Neuronal stem cell (in vitro differentiated cells): ENCODE data around the gene GK.

Source experiments
- DNase-seq: peaks from one replicate; pipeline ENCODE4 v3.0.0-alpha.2; 2013; ENCODE audit warnings: low spot score
- H2AFZ ChIP-seq: one replicate; pipeline ENCODE4 v1.6.1; 2013; ENCODE audit warnings: mild to moderate bottlenecking, low read length, inconsistent platforms
- H2AK5ac ChIP-seq: 2 replicates; pipeline ENCODE4 v1.6.1; 2013; ENCODE audit warnings: low read depth, mild to moderate bottlenecking, inconsistent platforms, low read length, moderate library complexity, mixed read lengths
- H2BK120ac ChIP-seq: 2 replicates; pipeline ENCODE4 v1.6.1; 2013; ENCODE audit warnings: low read depth, mild to moderate bottlenecking, inconsistent platforms, low read length, moderate library complexity, mixed read lengths
- H2BK12ac ChIP-seq: one replicate; pipeline ENCODE4 v1.6.1; 2013; ENCODE audit warnings: low read length, inconsistent platforms
- H2BK15ac ChIP-seq: 2 replicates; pipeline ENCODE4 v1.6.1; 2013; ENCODE audit warnings: mild to moderate bottlenecking, low read length, inconsistent platforms, mixed read lengths
- H2BK5ac ChIP-seq: one replicate; pipeline ENCODE4 v1.6.1; 2013; ENCODE audit warnings: inconsistent platforms, mild to moderate bottlenecking, low read length, moderate library complexity
- H3K14ac ChIP-seq: one replicate; pipeline ENCODE4 v1.6.1; 2013; ENCODE audit warnings: low read length, inconsistent platforms
- H3K18ac ChIP-seq: 2 replicates; pipeline ENCODE4 v1.6.1; 2013; ENCODE audit warnings: low read length, inconsistent platforms
- H3K23ac ChIP-seq: 2 replicates; pipeline ENCODE4 v1.6.1; 2013; ENCODE audit warnings: low read depth, mild to moderate bottlenecking, mixed read lengths, low read length, inconsistent platforms; ENCODE audit not compliant: poor library complexity
- H3K27ac ChIP-seq: replicated peaks from 3 replicates; pipeline ENCODE4 v1.5.1; 2013; ENCODE audit warnings: low read length, inconsistent platforms
- H3K27me3 ChIP-seq, 3 experiments: 2 replicates each; pipeline ENCODE4 v1.6.1; 2013; ENCODE audit warnings: low read length in 3 of 3, mild to moderate bottlenecking in 2 of 3, inconsistent platforms in 1 of 3, low read depth in 1 of 3, mixed read lengths in 1 of 3, moderate library complexity in 1 of 3; ENCODE audit not compliant: control insufficient read depth in 3 of 3, insufficient read depth in 3 of 3
- H3K36me3 ChIP-seq, 2 donors: replicated peaks in 1 of 2; 2 replicates each; pipeline ENCODE4 v1.6.1; 2013; ENCODE audit warnings: low read length in 2 of 2; ENCODE audit not compliant: control insufficient read depth in 2 of 2, insufficient read depth in 2 of 2
- H3K4ac ChIP-seq: 2 replicates; pipeline ENCODE4 v1.6.1; 2013; ENCODE audit warnings: inconsistent platforms, mild to moderate bottlenecking, low read length, moderate library complexity
- H3K4me1 ChIP-seq, 2 donors: 1 replicate in 1 of 2; 2 replicates in 1 of 2; pipeline ENCODE4 v1.6.1; 2013; ENCODE audit warnings: low read length in 2 of 2, low read depth in 1 of 2; ENCODE audit not compliant: control insufficient read depth in 2 of 2, insufficient read depth in 1 of 2
- H3K4me2 ChIP-seq: one replicate; pipeline ENCODE4 v1.6.1; 2013; ENCODE audit warnings: mild to moderate bottlenecking, low read length, inconsistent platforms; ENCODE audit not compliant: insufficient read depth, poor library complexity, severe bottlenecking
- H3K4me3 ChIP-seq, 2 donors: 2 replicates each; pipeline ENCODE4 v1.5.1; 2013; ENCODE audit warnings: low read length in 2 of 2, mild to moderate bottlenecking in 2 of 2, inconsistent platforms in 1 of 2, moderate library complexity in 1 of 2
- H3K79me1 ChIP-seq: one replicate; pipeline ENCODE4 v1.6.1; 2013; ENCODE audit warnings: low read depth, mild to moderate bottlenecking, inconsistent platforms, low read length, moderate library complexity
- H3K9ac ChIP-seq: one replicate; pipeline ENCODE4 v1.6.1; 2013; ENCODE audit warnings: mild to moderate bottlenecking, low read depth, low read length, inconsistent platforms; ENCODE audit not compliant: poor library complexity
- H3K9me3 ChIP-seq, 2 donors: replicated peaks in 1 of 2; 2 replicates each; pipeline versions ENCODE3 to v1.6.1; 2013; ENCODE audit warnings: low read length in 2 of 2, mild to moderate bottlenecking in 2 of 2, inconsistent platforms in 1 of 2, low read depth in 1 of 2, mixed read lengths in 1 of 2, moderate library complexity in 1 of 2; ENCODE audit not compliant: control insufficient read depth in 2 of 2, insufficient read depth in 1 of 2
- H4K8ac ChIP-seq: one replicate; pipeline ENCODE4 v1.6.1; 2013; ENCODE audit warnings: low read depth, mild to moderate bottlenecking, inconsistent platforms, low read length, moderate library complexity
- H4K91ac ChIP-seq: one replicate; pipeline ENCODE4 v1.6.1; 2013; ENCODE audit warnings: low read length, low read depth, mild to moderate bottlenecking, inconsistent platforms; ENCODE audit not compliant: poor library complexity
- WGBS, 2 donors: extraction: QIAGEN DNeasy Blood & Tissue Kit; methylation state at CpG; one replicate each; pipeline ENCODE4 v1.1.7; 2013; ENCODE audit warnings: missing lambda C conversion rate in 2 of 2, mixed read lengths in 1 of 2; ENCODE audit not compliant: insufficient read length in 2 of 2, insufficient replicate concordance in 1 of 2; ENCODE audit errors: extremely low coverage in 2 of 2; 5-methylcytosine and 5-hydroxymethylcytosine counted together

GK gene

GRCh38 chrX:30642642-30643041 is 10.6 kb upstream of the GK start:
- Histone ChIP-seq H3K18ac (no peak overlapping the region), H3K27me3 (no peaks in the 10 kb centered on the region), H2AK5ac (no peak overlapping the region), H4K91ac (no peak overlapping the region), H3K4me3 (no peak overlapping the region), H3K79me1 (no peaks in the 10 kb centered on the region), H3K9ac (no peak overlapping the region), H2AFZ (no peak overlapping the region), H3K4me1 (no peaks in the 10 kb centered on the region), H3K4me2 (no peak overlapping the region), H3K4ac (no peak overlapping the region), H3K9me3 (no peaks in the 10 kb centered on the region), H2BK120ac (no peak overlapping the region), H3K27ac (no peak overlapping the region), H3K14ac (no peak overlapping the region), H2BK12ac (no peak overlapping the region), H4K8ac (no peak overlapping the region), H3K23ac (no peak overlapping the region), H3K36me3 (no peaks in the 10 kb centered on the region), H2BK15ac (no peak overlapping the region), H2BK5ac (no peak overlapping the region)
- DNase-seq: no peak
- no CpG with 5 or more reads among the region's 3 CpGs for WGBS, 2 donors

GRCh38 chrX:30643313-30643821 is 9.9 kb upstream of the GK start:
- H2BK12ac ChIP-seq: no peak overlapping the region
- no peaks in the 10 kb centered on the region for H3K36me3 ChIP-seq
- no peak for DNase-seq
- no peak overlapping the region for H4K8ac ChIP-seq
- H3K4ac ChIP-seq: no peak overlapping the region
- H3K18ac ChIP-seq: no peak overlapping the region
- no peak overlapping the region for H3K27ac ChIP-seq
- H3K9me3 ChIP-seq: no peaks in the 10 kb centered on the region
- H3K4me1 ChIP-seq: no peaks in the 10 kb centered on the region
- H3K79me1 ChIP-seq: no peaks in the 10 kb centered on the region
- no peak overlapping the region for H3K4me3 ChIP-seq
- WGBS, 2 donors: no CpG with 5 or more reads among the region's 2 CpGs
- no peak overlapping the region for H4K91ac ChIP-seq
- no peak overlapping the region for H3K14ac ChIP-seq
- H3K23ac ChIP-seq: no peak overlapping the region
- no peak overlapping the region for H3K9ac ChIP-seq
- no peak overlapping the region for H2AFZ ChIP-seq
- no peak overlapping the region for H2AK5ac ChIP-seq
- no peaks in the 10 kb centered on the region for H3K27me3 ChIP-seq
- no peak overlapping the region for H2BK120ac ChIP-seq
- no peak overlapping the region for H2BK5ac ChIP-seq
- H3K4me2 ChIP-seq: no peak overlapping the region
- H2BK15ac ChIP-seq: no peak overlapping the region

GRCh38 chrX:30649859-30650258 is 3.4 kb upstream of the GK start:
- Histone ChIP-seq H3K4me2 (no peak overlapping the region), H2BK120ac (no peak overlapping the region), H3K9ac (no peak overlapping the region), H3K18ac (no peak overlapping the region), H2AFZ (no peak overlapping the region), H3K14ac (no peak overlapping the region), H3K23ac (no peak overlapping the region), H4K91ac (no peak overlapping the region), H3K4ac (no peak overlapping the region), H4K8ac (no peak overlapping the region), H2BK12ac (no peak overlapping the region), H3K36me3 (no peaks in the 10 kb centered on the region), H3K4me3 (no peak overlapping the region), H3K4me1 (peaks cover 0 to 4% of the 10 kb centered on the region in 2 donors), H2BK5ac (no peak overlapping the region), H2BK15ac (no peak overlapping the region), H3K27me3 (no peaks in the 10 kb centered on the region), H3K79me1 (no peaks in the 10 kb centered on the region), H2AK5ac (no peak overlapping the region), H3K27ac (no peak overlapping the region), H3K9me3 (no peaks in the 10 kb centered on the region)
- DNase-seq: no peak
- no CpG with 5 or more reads among the region's 2 CpGs for WGBS, 2 donors

GRCh38 chrX:30652527-30653414 is 452 bp upstream of the GK start:
- WGBS, 2 donors: no CpG with 5 or more reads among the region's 65 CpGs
- H3K79me1 ChIP-seq: no peaks in the 10 kb centered on the region
- no peak overlapping the region for H2BK15ac ChIP-seq
- no peak overlapping the region for H3K4ac ChIP-seq
- H2AK5ac ChIP-seq: no peak overlapping the region
- no peak overlapping the region for H4K91ac ChIP-seq
- no peak overlapping the region for H2BK12ac ChIP-seq
- peak overlapping the region; percentile 81 to 88 for H3K4me3 ChIP-seq
- peak overlapping the region; percentile 77 for H3K9ac ChIP-seq
- no peaks in the 10 kb centered on the region for H3K36me3 ChIP-seq
- H3K9me3 ChIP-seq: no peaks in the 10 kb centered on the region
- H3K23ac ChIP-seq: peak overlapping the region; percentile 55
- H2BK5ac ChIP-seq: no peak overlapping the region
- peak; percentile 85 for DNase-seq
- peak overlapping the region; percentile 51 for H3K27ac ChIP-seq
- H3K4me2 ChIP-seq: peak overlapping the region; percentile 54
- peaks cover 0 to 4% of the 10 kb centered on the region in 2 donors for H3K4me1 ChIP-seq
- peak overlapping the region; percentile 98 for H2AFZ ChIP-seq
- no peak overlapping the region for H3K18ac ChIP-seq
- no peak overlapping the region for H4K8ac ChIP-seq
- no peaks in the 10 kb centered on the region for H3K27me3 ChIP-seq
- no peak overlapping the region for H3K14ac ChIP-seq
- no peak overlapping the region for H2BK120ac ChIP-seq
